ENCODE measurements around the gene RPL31. TPM values are rescaled to one million over a fixed set of nuclear protein-coding genes. Genes with fewer than 3 reads are reported as not detected.

Gene RPL31
- total and polyA plus RNA-seq, 9 of the 15 experiments (the other 6 are each of a cell fraction or from before 2014, with no cell fraction given): 1,176 to 6,037 (median 2,997) TPM

DNA sequence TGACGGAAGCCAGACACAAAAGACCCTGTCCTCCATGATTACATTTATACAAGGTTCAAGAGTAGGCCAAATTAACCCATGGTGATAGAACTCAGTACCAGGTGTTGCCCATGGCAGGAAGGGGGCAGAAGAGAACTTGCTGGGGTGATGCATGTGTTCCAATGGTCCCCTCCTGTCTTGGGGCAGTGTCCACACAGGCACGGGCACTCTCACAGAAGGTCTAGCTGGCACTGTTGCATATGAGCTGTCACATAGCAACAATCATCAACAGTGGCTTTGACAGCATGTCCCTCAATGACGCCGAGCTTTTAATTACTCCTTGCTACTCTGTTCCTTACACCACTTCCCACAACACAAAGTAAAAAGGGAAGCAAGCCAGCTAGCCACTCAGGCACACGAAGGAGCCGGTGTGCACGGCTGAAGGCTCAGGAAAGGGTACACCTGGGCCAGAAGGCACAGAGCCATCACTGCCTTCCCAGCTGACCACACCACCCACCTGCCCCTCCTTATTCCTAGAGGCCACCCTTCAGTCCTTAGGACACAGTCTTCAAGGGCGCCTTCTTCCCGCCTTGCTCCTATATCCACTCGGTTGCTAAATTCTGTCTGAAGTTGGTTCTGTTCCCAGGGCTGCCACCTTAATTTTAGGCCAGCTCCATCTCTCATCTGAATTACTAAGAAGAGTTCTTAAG lies 28.9 kb downstream of the RPL31 start:
- intact Hi-C loops (cut with micrococcal nuclease) (loop anchor here (10.0 kb wide), 1 partner anchor 374 kb away; no protein-coding TSS in a partner anchor), in situ Hi-C loops (cut with MboI) (loop anchor here (10.0 kb wide), 1 partner anchor 304 kb away; no protein-coding TSS in a partner anchor)
- DNase-seq (ENCODE audit: extremely low read depth in 1 of 4, low spot score in 3 of 4): no peak
- Histone ChIP-seq H3K4me1 (replicated peaks in 1 of 2; ENCODE audit: control insufficient read depth in 2 of 2, insufficient read depth in 2 of 2, low read length in 2 of 2) (no peaks in the 10 kb centered on the region; a peak in 2 of 5 replicates), H3K27me3 (ENCODE audit: control insufficient read depth in 2 of 2, insufficient read depth in 2 of 2, low read length in 2 of 2) (peaks cover 9 to 47% of the 10 kb centered on the region in 2 experiments; a peak in 3 of 5 replicates), H3K4me2 (ENCODE audit: insufficient read depth, low read length) (no peak overlapping the region), H3K79me2 (ENCODE audit: control insufficient read depth, insufficient read depth, low read length) (no peaks in the 10 kb centered on the region), H2AFZ (ENCODE audit: low read depth, low read length) (no peak overlapping the region), H3K4me3 (no peak overlapping the region), H4K20me1 (replicated peaks; ENCODE audit: control insufficient read depth, insufficient read depth, low read length) (no peaks in the 10 kb centered on the region), H3K9me1 (ENCODE audit: control insufficient read depth, insufficient read depth, low read length) (no peaks in the 10 kb centered on the region), H3K36me3 (ENCODE audit: control insufficient read depth, insufficient read depth, low read length) (no peaks in the 10 kb centered on the region), H3K9me3 (replicated peaks; ENCODE audit: control insufficient read depth, insufficient read depth, low read depth, low read length) (no peaks in the 10 kb centered on the region), H3K9ac (ENCODE audit: insufficient read depth in 1 of 2, low read depth in 2 of 2, low read length in 2 of 2) (no peak overlapping the region), H3K27ac (ENCODE audit: extremely low read depth, low read depth, low read length) (no peak overlapping the region)
- ChIA-PET CTCF (ENCODE audit: low intra/inter-chr PET ratio) (no interaction called here), POLR2A (interaction anchor here (0.6 to 2.3 kb wide), 6 partner anchors 9 to 415 kb away, joined by 3 to 8 read pairs (median 3); partner anchors contain the start of gene TBC1D8)
- no peak for ATAC-seq
- BruUV-seq (replicated peaks): no TSS peak
- no peak for FAIRE-seq
- 5% methylated on average over 10 of the region's 10 CpGs for WGBS (ENCODE audit: insufficient coverage, low coverage, missing lambda C conversion rate)
- no peak for TF ChIP-seq PRPF4 (IDR thresholded peaks at IDR 0.05; ENCODE audit: insufficient read depth, low read depth, low read length, poor library complexity, severe bottlenecking)
- no peak for TF ChIP-seq ZNF239 (CRISPR knock-in tag; IDR thresholded peaks at IDR 0.05)
- no peak for TF ChIP-seq CREBBP (IDR thresholded peaks at IDR 0.05; ENCODE audit: low read depth, low read length)
- TF ChIP-seq DIDO1 (tag; IDR thresholded peaks at IDR 0.05; ENCODE audit: low read depth): no peak
- no peak for TF ChIP-seq MCM5 (IDR thresholded peaks at IDR 0.05; ENCODE audit: low read depth)
- TF ChIP-seq YY1 (IDR thresholded peaks at IDR 0.05; ENCODE audit: borderline replicate concordance in 1 of 3, control insufficient read depth in 1 of 3, extremely low read depth in 1 of 3, insufficient read depth in 3 of 3, insufficient read length in 1 of 3, insufficient replicate concordance in 2 of 3, low read depth in 1 of 3, low read length in 2 of 3): no peak
- no peak for TF ChIP-seq ZNF707 (CRISPR knock-in tag; conservative IDR thresholded peaks at IDR 0.05)
- no peak for TF ChIP-seq ARID3A (IDR thresholded peaks at IDR 0.05; ENCODE audit: borderline replicate concordance, low read depth, low read length)
- no peak for TF ChIP-seq ZKSCAN3 (CRISPR knock-in tag; IDR thresholded peaks at IDR 0.05)
- TF ChIP-seq EWSR1 (IDR thresholded peaks at IDR 0.05; ENCODE audit: borderline replicate concordance, low read depth, partially characterized antibody): no peak
- TF ChIP-seq MAFF (IDR thresholded peaks at IDR 0.05; ENCODE audit: low read length): no peak
- TF ChIP-seq EZH2 (IDR thresholded peaks at IDR 0.05; ENCODE audit: borderline replicate concordance, low read depth, low read length): no peak
- TF ChIP-seq NR2F6 (CRISPR knock-in tag; IDR thresholded peaks at IDR 0.05): no peak
- TF ChIP-seq MEIS2 (IDR thresholded peaks at IDR 0.05; ENCODE audit: partially characterized antibody): no peak
- TF ChIP-seq, protein P1, sequence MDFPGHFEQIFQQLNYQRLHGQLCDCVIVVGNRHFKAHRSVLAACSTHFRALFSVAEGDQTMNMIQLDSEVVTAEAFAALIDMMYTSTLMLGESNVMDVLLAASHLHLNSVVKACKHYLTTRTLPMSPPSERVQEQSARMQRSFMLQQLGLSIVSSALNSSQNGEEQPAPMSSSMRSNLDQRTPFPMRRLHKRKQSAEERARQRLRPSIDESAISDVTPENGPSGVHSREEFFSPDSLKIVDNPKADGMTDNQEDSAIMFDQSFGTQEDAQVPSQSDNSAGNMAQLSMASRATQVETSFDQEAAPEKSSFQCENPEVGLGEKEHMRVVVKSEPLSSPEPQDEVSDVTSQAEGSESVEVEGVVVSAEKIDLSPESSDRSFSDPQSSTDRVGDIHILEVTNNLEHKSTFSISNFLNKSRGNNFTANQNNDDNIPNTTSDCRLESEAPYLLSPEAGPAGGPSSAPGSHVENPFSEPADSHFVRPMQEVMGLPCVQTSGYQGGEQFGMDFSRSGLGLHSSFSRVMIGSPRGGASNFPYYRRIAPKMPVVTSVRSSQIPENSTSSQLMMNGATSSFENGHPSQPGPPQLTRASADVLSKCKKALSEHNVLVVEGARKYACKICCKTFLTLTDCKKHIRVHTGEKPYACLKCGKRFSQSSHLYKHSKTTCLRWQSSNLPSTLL (IDR thresholded peaks at IDR 0.05): no peak
- TF ChIP-seq, protein P2, sequence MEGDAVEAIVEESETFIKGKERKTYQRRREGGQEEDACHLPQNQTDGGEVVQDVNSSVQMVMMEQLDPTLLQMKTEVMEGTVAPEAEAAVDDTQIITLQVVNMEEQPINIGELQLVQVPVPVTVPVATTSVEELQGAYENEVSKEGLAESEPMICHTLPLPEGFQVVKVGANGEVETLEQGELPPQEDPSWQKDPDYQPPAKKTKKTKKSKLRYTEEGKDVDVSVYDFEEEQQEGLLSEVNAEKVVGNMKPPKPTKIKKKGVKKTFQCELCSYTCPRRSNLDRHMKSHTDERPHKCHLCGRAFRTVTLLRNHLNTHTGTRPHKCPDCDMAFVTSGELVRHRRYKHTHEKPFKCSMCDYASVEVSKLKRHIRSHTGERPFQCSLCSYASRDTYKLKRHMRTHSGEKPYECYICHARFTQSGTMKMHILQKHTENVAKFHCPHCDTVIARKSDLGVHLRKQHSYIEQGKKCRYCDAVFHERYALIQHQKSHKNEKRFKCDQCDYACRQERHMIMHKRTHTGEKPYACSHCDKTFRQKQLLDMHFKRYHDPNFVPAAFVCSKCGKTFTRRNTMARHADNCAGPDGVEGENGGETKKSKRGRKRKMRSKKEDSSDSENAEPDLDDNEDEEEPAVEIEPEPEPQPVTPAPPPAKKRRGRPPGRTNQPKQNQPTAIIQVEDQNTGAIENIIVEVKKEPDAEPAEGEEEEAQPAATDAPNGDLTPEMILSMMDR (IDR thresholded peaks at IDR 0.05 in 2 of 3, conservative IDR thresholded peaks at IDR 0.05 in 1 of 3; ENCODE audit: insufficient read depth in 2 of 3, low read depth in 1 of 3, low read length in 3 of 3): no peak
